ENCODE measurements around the gene NRXN3. TPM values are rescaled to one million over a fixed set of nuclear protein-coding genes. Genes with fewer than 3 reads are reported as not detected.

NRXN3 gene
- total and polyA plus RNA-seq, 4 donors = 1.5 to 16.6 (median 7.7) TPM

GRCh38 chr14:79809849-79810612 lies 1639.9 kb downstream of the NRXN3 start:
- Histone ChIP-seq H3K36me3 (ENCODE audit: control insufficient read depth in 1 of 2, insufficient read depth in 2 of 2, low read length in 1 of 2) (no peaks in the 10 kb centered on the region), H3K4me1 (ENCODE audit: control insufficient read depth in 1 of 2, insufficient read depth in 2 of 2, low read length in 2 of 2) (no peaks in the 10 kb centered on the region), H3K4me3 (ENCODE audit: low read length in 2 of 2) (no peak overlapping the region), H3K27ac (ENCODE audit: low read depth in 1 of 2, low read length in 2 of 2) (no peak overlapping the region), H3K9me3 (ENCODE audit: control insufficient read depth, low read length) (no peaks in the 10 kb centered on the region), H3K27me3 (ENCODE audit: control insufficient read depth in 1 of 2, insufficient read depth in 2 of 2, low read length in 1 of 2) (no peaks in the 10 kb centered on the region)
- WGBS, 2 donors = 67 to 70% methylated on average over 3 of the region's 3 CpGs
- no peak for ATAC-seq (ENCODE audit: low FRiP score)
- DNase-seq = no peak
- intact Hi-C loops (cut with DNase I) = no loop called here

- Histone ChIP-seq H3K4me1 (ENCODE audit: control insufficient read depth in 1 of 2, insufficient read depth in 2 of 2, low read length in 2 of 2) (no peaks in the 10 kb centered on the region), H3K27ac (ENCODE audit: low read depth in 1 of 2, low read length in 2 of 2) (no peak overlapping the region), H3K27me3 (ENCODE audit: control insufficient read depth in 1 of 2, insufficient read depth in 2 of 2, low read length in 1 of 2) (no peaks in the 10 kb centered on the region), H3K4me3 (ENCODE audit: low read length in 2 of 2) (no peak overlapping the region), H3K9me3 (ENCODE audit: control insufficient read depth, low read length) (no peaks in the 10 kb centered on the region), H3K36me3 (ENCODE audit: control insufficient read depth in 1 of 2, insufficient read depth in 2 of 2, low read length in 1 of 2) (no peaks in the 10 kb centered on the region)
- 44% methylated on average over 1 of the region's 1 CpG for WGBS, 2 donors
- intact Hi-C loops (cut with DNase I) = no loop called here
- ATAC-seq (ENCODE audit: low FRiP score) (no peak), DNase-seq (no peak)
Observed at GRCh38 chr14:79820866-79821535, 1650.8 kb downstream of the NRXN3 start.

GRCh38 chr14:79822034-79822433 lies 1651.9 kb downstream of the NRXN3 start:
- ATAC-seq (ENCODE audit: low FRiP score) = no peak
- DNase-seq = no peak

GRCh38 chr14:79825046-79825521 lies 1654.9 kb downstream of the NRXN3 start:
- 49% methylated on average over 6 of the region's 6 CpGs for WGBS, 2 donors

More at GRCh38 chr14:79822034-79822433, 1651.9 kb downstream of the NRXN3 start:
- intact Hi-C loops (cut with DNase I) = no loop called here
- no peaks in the 10 kb centered on the region for H3K4me1 ChIP-seq (ENCODE audit: control insufficient read depth in 1 of 2, insufficient read depth in 2 of 2, low read length in 2 of 2)
- H3K27ac ChIP-seq (ENCODE audit: low read depth in 1 of 2, low read length in 2 of 2) = no peak overlapping the region
- no peak overlapping the region for H3K4me3 ChIP-seq (ENCODE audit: low read length in 2 of 2)
- H3K9me3 ChIP-seq (ENCODE audit: control insufficient read depth, low read length) = no peaks in the 10 kb centered on the region
- no peaks in the 10 kb centered on the region for H3K27me3 ChIP-seq (ENCODE audit: control insufficient read depth in 1 of 2, insufficient read depth in 2 of 2, low read length in 1 of 2)
- no peaks in the 10 kb centered on the region for H3K36me3 ChIP-seq (ENCODE audit: control insufficient read depth in 1 of 2, insufficient read depth in 2 of 2, low read length in 1 of 2)
- 51 to 57% methylated on average over 2 of the region's 2 CpGs for WGBS, 2 donors

GRCh38 chr14:79826362-79826761 lies 1656.2 kb downstream of the NRXN3 start:
- ATAC-seq (ENCODE audit: low FRiP score) = no peak
- H3K4me1 ChIP-seq (ENCODE audit: control insufficient read depth in 1 of 2, insufficient read depth in 2 of 2, low read length in 2 of 2) = no peaks in the 10 kb centered on the region
- 87 to 94% methylated on average over 2 of the region's 2 CpGs for WGBS, 2 donors
- H3K27me3 ChIP-seq (ENCODE audit: control insufficient read depth in 1 of 2, insufficient read depth in 2 of 2, low read length in 1 of 2) = no peaks in the 10 kb centered on the region
- intact Hi-C loops (cut with DNase I) = no loop called here
- no peaks in the 10 kb centered on the region for H3K9me3 ChIP-seq (ENCODE audit: control insufficient read depth, low read length)
- H3K36me3 ChIP-seq (ENCODE audit: control insufficient read depth in 1 of 2, insufficient read depth in 2 of 2, low read length in 1 of 2) = no peaks in the 10 kb centered on the region
- no peak overlapping the region for H3K4me3 ChIP-seq (ENCODE audit: low read length in 2 of 2)
- no peak overlapping the region for H3K27ac ChIP-seq (ENCODE audit: low read depth in 1 of 2, low read length in 2 of 2)
- DNase-seq = no peak

More at GRCh38 chr14:79825046-79825521, 1654.9 kb downstream of the NRXN3 start:
- no peak overlapping the region for H3K4me3 ChIP-seq (ENCODE audit: low read length in 2 of 2)
- H3K27ac ChIP-seq (ENCODE audit: low read depth in 1 of 2, low read length in 2 of 2) = no peak overlapping the region
- no peaks in the 10 kb centered on the region for H3K9me3 ChIP-seq (ENCODE audit: control insufficient read depth, low read length)
- H3K36me3 ChIP-seq (ENCODE audit: control insufficient read depth in 1 of 2, insufficient read depth in 2 of 2, low read length in 1 of 2) = no peaks in the 10 kb centered on the region
- DNase-seq (no peak), ATAC-seq (ENCODE audit: low FRiP score) (no peak)
- no peaks in the 10 kb centered on the region for H3K4me1 ChIP-seq (ENCODE audit: control insufficient read depth in 1 of 2, insufficient read depth in 2 of 2, low read length in 2 of 2)
- no peaks in the 10 kb centered on the region for H3K27me3 ChIP-seq (ENCODE audit: control insufficient read depth in 1 of 2, insufficient read depth in 2 of 2, low read length in 1 of 2)
- intact Hi-C loops (cut with DNase I) = no loop called here

- H3K9me3 ChIP-seq (ENCODE audit: control insufficient read depth, low read length) = no peaks in the 10 kb centered on the region
- H3K4me3 ChIP-seq (ENCODE audit: low read length in 2 of 2) = no peak overlapping the region
- no peak overlapping the region for H3K27ac ChIP-seq (ENCODE audit: low read depth in 1 of 2, low read length in 2 of 2)
- no peak for DNase-seq
- intact Hi-C loops (cut with DNase I) = no loop called here
- WGBS, 2 donors = 94 to 96% methylated on average over 3 of the region's 3 CpGs
- no peak for ATAC-seq (ENCODE audit: low FRiP score)
- H3K36me3 ChIP-seq (ENCODE audit: control insufficient read depth in 1 of 2, insufficient read depth in 2 of 2, low read length in 1 of 2) = no peaks in the 10 kb centered on the region
- no peaks in the 10 kb centered on the region for H3K27me3 ChIP-seq (ENCODE audit: control insufficient read depth in 1 of 2, insufficient read depth in 2 of 2, low read length in 1 of 2)
- no peaks in the 10 kb centered on the region for H3K4me1 ChIP-seq (ENCODE audit: control insufficient read depth in 1 of 2, insufficient read depth in 2 of 2, low read length in 2 of 2)
Observed at GRCh38 chr14:79829405-79830166, 1659.4 kb downstream of the NRXN3 start.

- 81 to 82% methylated on average over 10 of the region's 10 CpGs for WGBS, 2 donors
Observed at GRCh38 chr14:79831195-79831892, 1661.2 kb downstream of the NRXN3 start.

GRCh38 chr14:79833781-79834180 lies 1663.6 kb downstream of the NRXN3 start:
- WGBS, 2 donors = 40 to 53% methylated on average over 3 of the region's 3 CpGs
- intact Hi-C loops (cut with DNase I) = no loop called here
- H3K27ac ChIP-seq (ENCODE audit: low read depth in 1 of 2, low read length in 2 of 2) = no peak overlapping the region
- DNase-seq (no peak), ATAC-seq (ENCODE audit: low FRiP score) (no peak)
- H3K36me3 ChIP-seq (ENCODE audit: control insufficient read depth in 1 of 2, insufficient read depth in 2 of 2, low read length in 1 of 2) = no peaks in the 10 kb centered on the region
- H3K4me3 ChIP-seq (ENCODE audit: low read length in 2 of 2) = no peak overlapping the region
- H3K27me3 ChIP-seq (ENCODE audit: control insufficient read depth in 1 of 2, insufficient read depth in 2 of 2, low read length in 1 of 2) = no peaks in the 10 kb centered on the region
- H3K9me3 ChIP-seq (ENCODE audit: control insufficient read depth, low read length) = no peaks in the 10 kb centered on the region
- no peaks in the 10 kb centered on the region for H3K4me1 ChIP-seq (ENCODE audit: control insufficient read depth in 1 of 2, insufficient read depth in 2 of 2, low read length in 2 of 2)

More at GRCh38 chr14:79831195-79831892, 1661.2 kb downstream of the NRXN3 start:
- no peak for ATAC-seq (ENCODE audit: low FRiP score)
- Histone ChIP-seq H3K36me3 (ENCODE audit: control insufficient read depth in 1 of 2, insufficient read depth in 2 of 2, low read length in 1 of 2) (no peaks in the 10 kb centered on the region), H3K4me1 (ENCODE audit: control insufficient read depth in 1 of 2, insufficient read depth in 2 of 2, low read length in 2 of 2) (no peaks in the 10 kb centered on the region), H3K4me3 (ENCODE audit: low read length in 2 of 2) (no peak overlapping the region), H3K27ac (ENCODE audit: low read depth in 1 of 2, low read length in 2 of 2) (no peak overlapping the region), H3K27me3 (ENCODE audit: control insufficient read depth in 1 of 2, insufficient read depth in 2 of 2, low read length in 1 of 2) (no peaks in the 10 kb centered on the region), H3K9me3 (ENCODE audit: control insufficient read depth, low read length) (no peaks in the 10 kb centered on the region)
- no peak for DNase-seq
- intact Hi-C loops (cut with DNase I) = no loop called here
